Neuron (in vitro differentiated cells): ENCODE data around the gene VAV2.

Source experiments
- H2AFZ ChIP-seq: one replicate; pipeline ENCODE4 v1.6.1; 2013; ENCODE audit warnings: low read depth, mild to moderate bottlenecking, inconsistent platforms, low read length, moderate library complexity
- H3K27me3 ChIP-seq: one replicate; pipeline ENCODE4 v1.6.1; 2013; ENCODE audit warnings: low read length; ENCODE audit not compliant: insufficient read depth
- H3K36me3 ChIP-seq: one replicate; pipeline ENCODE4 v1.6.1; 2013; ENCODE audit warnings: low read length; ENCODE audit not compliant: insufficient read depth
- H3K4me1 ChIP-seq: one replicate; pipeline ENCODE4 v1.6.1; 2013; ENCODE audit warnings: low read length; ENCODE audit not compliant: insufficient read depth
- H3K4me3 ChIP-seq: 2 replicates; pipeline ENCODE4 v1.5.1; 2013; ENCODE audit warnings: mild to moderate bottlenecking, low read length, moderate library complexity
- H3K9me3 ChIP-seq: one replicate; pipeline ENCODE4 v1.6.1; 2013; ENCODE audit warnings: low read length

VAV2 gene

GRCh38 chr9:133970581-133971058, 21.5 kb downstream of the VAV2 start:
- H2AFZ ChIP-seq, result no peak overlapping the region
- H3K9me3 ChIP-seq, result no peaks in the 10 kb centered on the region
- no peak overlapping the region for H3K4me3 ChIP-seq
- peaks cover 20% of the 10 kb centered on the region for H3K4me1 ChIP-seq
- H3K36me3 ChIP-seq, result no peaks in the 10 kb centered on the region
- H3K27me3 ChIP-seq, result no peaks in the 10 kb centered on the region

- Histone ChIP-seq H2AFZ (no peak overlapping the region), H3K36me3 (no peaks in the 10 kb centered on the region), H3K4me3 (no peak overlapping the region), H3K27me3 (no peaks in the 10 kb centered on the region), H3K4me1 (peaks cover 20% of the 10 kb centered on the region), H3K9me3 (no peaks in the 10 kb centered on the region)
Measured at GRCh38 chr9:133969681-133970580, 22.2 kb downstream of the VAV2 start.

DNA sequence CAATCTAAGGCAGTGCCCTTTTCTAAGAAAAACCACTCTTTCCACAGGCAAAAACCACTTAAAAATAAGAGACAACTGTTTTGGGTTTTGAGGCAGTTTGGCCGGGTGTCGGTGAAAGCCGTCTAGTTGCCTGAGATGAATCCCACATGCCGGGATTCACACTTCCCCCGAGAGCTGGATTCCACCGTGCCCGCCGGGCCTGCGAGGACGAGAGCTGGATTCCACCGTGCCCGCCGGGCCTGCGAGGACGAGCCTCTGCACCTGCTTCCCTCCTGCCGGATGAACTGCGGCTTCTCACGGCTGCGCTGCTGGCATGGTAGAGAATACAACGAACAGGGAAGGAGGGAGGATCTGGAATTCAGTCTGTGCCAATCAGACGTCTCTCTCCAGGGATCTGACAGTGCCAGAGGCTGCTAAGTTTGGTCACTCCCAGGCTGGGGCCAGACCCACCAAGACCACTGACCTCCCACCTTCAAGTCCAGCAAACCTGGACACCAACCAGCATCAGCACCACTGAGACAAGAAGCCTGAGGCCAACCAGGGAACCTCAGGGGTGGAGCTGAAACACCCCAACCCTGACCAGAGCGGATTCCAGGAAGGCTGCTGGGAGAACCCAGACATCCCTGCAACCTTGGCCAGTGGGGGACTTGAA, 23.0 kb downstream of the VAV2 start:
- no peak overlapping the region for H2AFZ ChIP-seq
- peaks cover 20% of the 10 kb centered on the region for H3K4me1 ChIP-seq
- H3K27me3 ChIP-seq, result no peaks in the 10 kb centered on the region
- peaks cover under 1% of the 10 kb centered on the region for H3K9me3 ChIP-seq
- no peak overlapping the region for H3K4me3 ChIP-seq
- H3K36me3 ChIP-seq, result no peaks in the 10 kb centered on the region

GRCh38 chr9:133968428-133968827, 23.7 kb downstream of the VAV2 start:
- H3K4me3 ChIP-seq, result no peak overlapping the region
- H2AFZ ChIP-seq, result no peak overlapping the region
- H3K36me3 ChIP-seq, result no peaks in the 10 kb centered on the region
- H3K27me3 ChIP-seq, result no peaks in the 10 kb centered on the region
- peaks cover 2% of the 10 kb centered on the region for H3K9me3 ChIP-seq
- peaks cover 20% of the 10 kb centered on the region for H3K4me1 ChIP-seq

DNA sequence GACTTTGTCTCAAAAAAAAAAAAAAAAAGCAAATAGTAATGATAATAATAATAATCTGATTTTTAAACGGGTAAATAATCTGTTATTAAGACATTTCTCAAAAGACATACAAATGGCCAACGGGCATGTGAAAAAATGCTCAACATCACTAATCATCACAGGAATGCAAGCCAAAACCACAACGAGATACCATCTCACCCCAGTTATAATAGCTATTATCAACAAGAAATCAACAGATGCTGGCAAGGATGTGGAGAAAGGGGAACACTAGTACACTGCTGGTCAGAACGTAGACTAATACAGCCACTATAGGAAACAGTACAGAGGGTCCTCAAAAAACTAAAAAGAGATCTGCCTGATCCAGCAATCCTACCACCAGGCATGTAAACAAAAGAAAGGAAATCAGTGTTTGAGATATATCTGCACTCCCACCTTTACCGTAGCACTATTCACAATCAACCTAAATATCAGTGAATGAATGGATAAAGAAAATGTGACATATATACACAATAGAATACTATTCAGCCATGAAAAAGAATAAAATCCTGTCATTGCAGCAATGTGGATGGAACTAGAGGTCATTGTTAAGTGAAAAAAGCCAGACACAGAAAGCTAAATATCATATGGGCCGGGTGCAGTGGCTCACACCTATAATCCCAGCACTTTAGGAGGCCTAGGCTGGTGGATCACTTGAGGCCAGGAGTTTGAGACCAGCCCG, 24.9 kb downstream of the VAV2 start:
- Histone ChIP-seq H3K36me3 (no peaks in the 10 kb centered on the region), H2AFZ (no peak overlapping the region), H3K27me3 (no peaks in the 10 kb centered on the region), H3K9me3 (peaks cover 4% of the 10 kb centered on the region), H3K4me1 (peaks cover 15% of the 10 kb centered on the region), H3K4me3 (no peak overlapping the region)

DNA sequence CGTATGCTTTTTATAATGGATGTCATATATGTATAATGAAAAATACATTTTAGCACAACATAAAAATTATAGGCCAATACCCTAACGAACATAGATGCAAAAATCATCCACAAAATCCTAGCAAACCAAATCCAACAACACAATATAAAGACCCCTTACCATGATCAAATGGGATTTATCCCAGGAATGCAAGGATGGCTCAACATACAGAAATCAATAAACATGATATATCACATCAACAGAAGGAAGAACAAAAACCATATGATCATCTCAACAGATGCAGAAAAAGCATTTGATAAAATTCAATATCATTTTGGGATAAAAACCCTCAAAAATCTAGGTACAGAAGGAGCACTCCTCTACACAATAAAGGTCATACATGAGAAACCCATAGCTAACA, 27.7 kb downstream of the VAV2 start:
- H2AFZ ChIP-seq, result no peak overlapping the region
- no peaks in the 10 kb centered on the region for H3K36me3 ChIP-seq
- H3K27me3 ChIP-seq, result no peaks in the 10 kb centered on the region
- peaks cover 26% of the 10 kb centered on the region for H3K4me1 ChIP-seq
- H3K9me3 ChIP-seq, result peaks cover 4% of the 10 kb centered on the region
- H3K4me3 ChIP-seq, result no peak overlapping the region

DNA sequence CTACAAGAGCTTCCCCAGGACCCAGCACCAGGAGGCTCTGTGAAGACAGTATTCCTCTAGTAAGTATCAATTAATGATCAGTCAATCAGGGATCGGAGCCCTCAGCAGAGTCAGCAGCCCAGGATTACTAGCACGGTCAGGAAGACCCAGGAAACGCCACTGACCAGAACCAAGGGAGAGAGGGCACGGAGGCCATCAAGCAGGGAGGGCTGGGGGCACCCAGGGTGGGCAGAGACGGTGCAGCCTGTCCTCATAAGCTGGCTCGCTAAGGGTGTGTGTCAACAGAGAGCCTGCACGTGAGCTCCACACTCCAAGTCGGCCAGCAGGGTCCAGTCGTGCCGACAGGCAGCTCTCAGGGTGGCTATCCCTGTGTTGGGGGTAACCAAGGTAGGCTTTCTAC, 29.0 kb downstream of the VAV2 start:
- H2AFZ ChIP-seq, result no peak overlapping the region
- H3K4me1 ChIP-seq, result peaks cover 37% of the 10 kb centered on the region
- H3K36me3 ChIP-seq, result no peaks in the 10 kb centered on the region
- peaks cover 4% of the 10 kb centered on the region for H3K9me3 ChIP-seq
- H3K27me3 ChIP-seq, result no peaks in the 10 kb centered on the region
- H3K4me3 ChIP-seq, result no peak overlapping the region

- H3K4me3 ChIP-seq, result no peak overlapping the region
- no peaks in the 10 kb centered on the region for H3K27me3 ChIP-seq
Measured at GRCh38 chr9:133962341-133962740, 29.8 kb downstream of the VAV2 start.

DNA sequence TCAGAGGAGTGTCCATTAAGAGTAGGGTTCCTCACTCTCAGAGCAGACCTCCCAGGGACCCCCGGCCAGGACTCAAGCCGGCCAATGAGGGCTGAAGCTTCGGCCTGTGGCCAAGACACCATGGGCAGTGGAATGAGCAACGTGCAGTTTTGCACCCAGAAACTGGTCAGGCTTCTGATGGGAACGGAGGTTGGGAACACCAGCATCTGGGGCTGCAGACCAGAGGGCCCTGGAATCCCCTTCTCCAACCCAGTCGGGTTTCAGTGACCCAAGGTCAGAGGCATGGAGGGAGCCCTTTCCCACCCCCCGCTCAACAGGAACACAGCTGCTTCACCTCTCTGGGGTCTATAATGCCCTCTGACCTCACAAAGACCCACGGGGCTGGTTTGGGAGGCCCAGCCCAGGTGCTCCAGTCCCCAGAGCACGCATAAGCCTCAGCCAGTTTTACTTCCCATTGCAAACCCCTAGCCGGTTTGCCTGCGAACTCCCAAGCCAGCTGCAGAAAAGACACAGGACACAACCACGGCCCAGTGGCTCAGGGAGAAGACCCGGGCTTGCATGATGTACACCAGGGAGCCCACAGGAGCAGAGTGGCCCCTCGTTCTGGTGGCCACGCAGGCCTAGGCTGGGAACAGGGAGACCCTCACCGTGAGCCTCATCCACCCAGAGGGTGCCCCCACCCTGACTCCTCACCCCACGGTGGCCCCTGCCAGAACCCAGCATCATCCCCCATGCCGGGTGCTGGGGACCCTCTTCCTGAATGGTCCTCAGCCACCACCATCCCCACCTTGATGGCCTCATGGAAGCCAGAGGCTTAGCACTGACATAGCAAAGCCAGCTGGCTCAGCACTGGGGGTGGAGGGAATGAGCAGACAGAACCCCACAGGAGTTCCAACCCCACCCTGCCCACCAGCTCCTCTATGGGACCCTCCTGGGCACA, 30.6 kb downstream of the VAV2 start:
- no peak overlapping the region for H3K4me3 ChIP-seq
- H3K27me3 ChIP-seq, result no peaks in the 10 kb centered on the region
- H3K36me3 ChIP-seq, result no peaks in the 10 kb centered on the region
- H2AFZ ChIP-seq, result no peak overlapping the region
- peaks cover 4% of the 10 kb centered on the region for H3K9me3 ChIP-seq
- peaks cover 49% of the 10 kb centered on the region for H3K4me1 ChIP-seq

More at GRCh38 chr9:133962341-133962740, 29.8 kb downstream of the VAV2 start:
- Histone ChIP-seq H3K9me3 (peaks cover 4% of the 10 kb centered on the region), H2AFZ (no peak overlapping the region), H3K36me3 (no peaks in the 10 kb centered on the region), H3K4me1 (peaks cover 41% of the 10 kb centered on the region)

DNA sequence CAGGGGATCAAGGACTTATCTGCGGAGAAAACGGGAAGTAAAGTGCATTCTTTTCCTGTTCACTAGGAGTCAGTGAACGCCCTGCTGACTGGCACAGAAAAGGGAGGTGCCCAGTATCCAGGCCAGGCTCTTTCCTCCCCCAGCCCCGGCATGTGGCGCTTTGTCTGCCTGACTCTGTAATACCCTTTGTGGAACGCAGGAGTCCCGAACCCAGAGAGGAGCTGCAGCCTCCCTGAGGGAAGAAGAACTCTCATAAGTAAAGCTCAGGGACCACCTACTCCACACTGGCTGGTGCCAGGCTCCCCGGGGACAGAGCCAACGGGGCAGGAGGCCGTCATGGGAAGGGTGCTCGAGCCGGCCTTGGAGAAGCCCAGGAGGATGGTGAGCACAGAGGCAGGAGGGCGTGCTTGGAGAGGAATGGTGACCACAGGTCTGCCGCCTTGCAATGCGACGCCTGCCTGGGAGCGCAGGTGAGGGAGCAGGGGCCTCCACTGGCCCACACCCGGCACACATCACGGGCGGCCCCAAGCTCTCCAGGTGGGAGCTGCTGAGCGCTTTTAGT, 31.5 kb downstream of the VAV2 start:
- Histone ChIP-seq H3K9me3 (peaks cover 4% of the 10 kb centered on the region), H3K4me1 (peaks cover 57% of the 10 kb centered on the region), H3K36me3 (no peaks in the 10 kb centered on the region), H2AFZ (no peak overlapping the region), H3K4me3 (no peak overlapping the region), H3K27me3 (no peaks in the 10 kb centered on the region)

DNA sequence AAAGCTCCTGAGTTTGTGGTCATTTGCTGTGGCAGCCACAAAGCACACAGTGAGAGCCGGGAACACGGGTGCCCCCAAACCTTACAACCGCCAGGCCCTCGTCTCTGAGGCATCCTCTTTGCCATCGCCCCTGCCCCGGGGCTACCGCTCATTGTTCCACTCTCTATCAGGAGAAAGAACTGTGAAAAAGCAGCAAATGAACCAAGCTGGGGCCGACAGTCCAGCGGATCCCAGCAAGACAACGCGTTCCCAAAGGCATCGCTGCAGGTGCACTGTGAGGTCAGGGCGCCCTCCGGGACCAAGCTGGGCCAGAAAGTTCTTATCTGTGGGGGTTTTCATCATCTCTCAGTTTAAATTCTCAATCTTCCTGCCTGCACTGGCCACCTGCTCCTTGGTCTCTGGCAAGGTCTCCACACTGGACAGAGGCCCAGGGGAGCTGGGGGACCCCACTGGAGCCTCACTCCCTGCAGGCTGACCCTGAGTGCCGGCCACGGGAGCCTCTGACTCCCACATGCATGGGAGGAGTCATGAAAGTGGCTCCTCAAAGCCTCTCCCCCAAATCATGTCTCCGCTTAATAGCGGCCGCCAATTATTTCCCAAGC, 32.1 kb downstream of the VAV2 start:
- Histone ChIP-seq H2AFZ (no peak overlapping the region), H3K27me3 (no peaks in the 10 kb centered on the region), H3K36me3 (no peaks in the 10 kb centered on the region)

GRCh38 chr9:133959171-133959570, 33.0 kb downstream of the VAV2 start:
- Histone ChIP-seq H3K4me1 (peaks cover 58% of the 10 kb centered on the region), H3K36me3 (no peaks in the 10 kb centered on the region), H3K27me3 (no peaks in the 10 kb centered on the region), H2AFZ (no peak overlapping the region), H3K4me3 (no peak overlapping the region), H3K9me3 (peaks cover 4% of the 10 kb centered on the region)

More for the DNA sequence above, 32.1 kb downstream of the VAV2 start:
- H3K9me3 ChIP-seq, result peaks cover 4% of the 10 kb centered on the region
- no peak overlapping the region for H3K4me3 ChIP-seq
- peaks cover 58% of the 10 kb centered on the region for H3K4me1 ChIP-seq
